Panc1 (cell line): ENCODE measurements around the gene ATP6V0E2. TPM values are rescaled to one million over a fixed set of nuclear protein-coding genes. Genes with fewer than 3 reads are reported as not detected.

ENCODE experiments used
- ATAC-seq: fragments of 200-7000 bp; cut with Tn5 transposase; 2 replicates; pipeline ENCODE4 v1.9.1; 2020; ENCODE audit warnings: mild to moderate bottlenecking, moderate library complexity
- BruUV-seq: library from RNA; stranded (reverse); fragments of 400-500 nt; replicated peaks from 2 replicates; lab custom pipeline; 2021; lab: Mats Ljungman, UMichigan
- CTCF ChIA-PET: fragments of 300-600 bp; sonication (Branson Sonifier 250); formaldehyde crosslinking; loops from one replicate; lab custom pipeline; 2022; ENCODE audit warnings: antibody characterized with exemption; lab: Charles Lee
- POLR2A ChIA-PET: fragments of 300-600 bp; sonication (Branson Sonifier 250); formaldehyde crosslinking; loops from one replicate; lab custom pipeline; 2022; ENCODE audit warnings: antibody characterized with exemption; lab: Charles Lee
- DNase-seq: peaks from one replicate; pipeline ENCODE4 v3.0.0-alpha.2; 2010; ENCODE audit warnings: low read depth, low spot score
- H3K27ac ChIP-seq: 2 replicates; pipeline ENCODE4 v1.5.1; 2011; ENCODE audit warnings: mild to moderate bottlenecking, low read length, inconsistent platforms
- H3K27me3 ChIP-seq: fragments of 200-500 bp; sonication (Bioruptor generic); 2 replicates; pipeline ENCODE4 v1.6.0; 2014; ENCODE audit warnings: low read length, inconsistent platforms; ENCODE audit not compliant: control insufficient read depth, insufficient read depth
- H3K36me3 ChIP-seq: fragments of 200-500 bp; sonication (Bioruptor generic); 2 replicates; pipeline ENCODE4 v1.5.1; 2014; ENCODE audit warnings: inconsistent platforms, mild to moderate bottlenecking, low read length, moderate library complexity; ENCODE audit not compliant: control insufficient read depth, insufficient read depth
- H3K4me1 ChIP-seq: 2 replicates; pipeline ENCODE4 v1.5.1; 2011; ENCODE audit warnings: inconsistent platforms, mild to moderate bottlenecking, low read length, moderate library complexity; ENCODE audit not compliant: control insufficient read depth, insufficient read depth
- H3K4me3 ChIP-seq, 2 experiments: 2 replicates each; pipeline ENCODE4 v1.5.1; 2011 to 2012; ENCODE audit warnings: low read depth in 2 of 2, low read length in 2 of 2, mild to moderate bottlenecking in 2 of 2, inconsistent platforms in 1 of 2, moderate library complexity in 1 of 2
- H3K9me3 ChIP-seq: fragments of 200-500 bp; sonication (Bioruptor generic); 2 replicates; pipeline ENCODE4 v1.5.1; 2014; ENCODE audit warnings: low read depth, mild to moderate bottlenecking, inconsistent platforms, low read length, moderate library complexity; ENCODE audit not compliant: control insufficient read depth, insufficient read depth
- CTCF ChIP-seq: fragments of 450-650 bp; IDR thresholded peaks from 2 replicates; pipeline ENCODE4 v1.5.1; 2017; ENCODE audit warnings: mild to moderate bottlenecking
- POLR2AphosphoS5 ChIP-seq: IDR thresholded peaks from 2 replicates; pipeline ENCODE4 v1.6.1; 2012; ENCODE audit warnings: mild to moderate bottlenecking, low read depth, low read length, moderate library complexity
- REST ChIP-seq, 2 experiments: IDR thresholded peaks; 2 replicates each; pipeline ENCODE4 v1.6.1; 2011 to 2012; ENCODE audit warnings: low read depth in 2 of 2, control low read depth in 1 of 2, low read length in 1 of 2, mild to moderate bottlenecking in 1 of 2, moderate library complexity in 1 of 2; ENCODE audit not compliant: insufficient read depth in 1 of 2
- SIN3A ChIP-seq: IDR thresholded peaks from 2 replicates; pipeline ENCODE4 v1.6.1; 2012; ENCODE audit warnings: low read depth, mild to moderate bottlenecking, low read length, moderate library complexity, borderline replicate concordance; ENCODE audit not compliant: insufficient read depth
- TCF7L2 ChIP-seq: IDR thresholded peaks from 2 replicates; pipeline ENCODE4 v1.6.1; 2011; ENCODE audit warnings: mild to moderate bottlenecking, low read depth, low read length, inconsistent platforms
- in situ Hi-C: cut with HindIII; loops from 2 replicates; pipeline ENCODE4 v1.10.0; 2016; ENCODE audit warnings: low sequenced_read_pairs, low pct_unique_long_range_greater_than_20kb
- intact Hi-C: fragments of 100-400 bp; cut with micrococcal nuclease; formaldehyde crosslinking; loops from one replicate; pipeline ENCODE4 v1.10.0; 2022; ENCODE audit not compliant: unreplicated experiment
- total RNA-seq: library from RNA; stranded (reverse); gene quantifications from one replicate; pipeline ENCODE4 v1.2.1, GENCODE V29; 2021; ENCODE audit not compliant: unreplicated experiment

Gene ATP6V0E2
- total RNA-seq, 1 experiment from 2014 or later, result 44.7 TPM

- ATAC-seq (no peak), DNase-seq (no peak)
- in situ Hi-C loops, result no loop called here
- no peak overlapping the region for H3K27ac ChIP-seq
- ChIA-PET POLR2A (interaction anchor here (0.5 kb wide), 1 partner anchor 1386 kb away, joined by 7 read pairs; no protein-coding TSS in a partner anchor), CTCF (interaction anchor here (0.9 kb wide), 1 partner anchor 26 kb away, joined by 3 read pairs; no protein-coding TSS in a partner anchor)
- no TSS peak for BruUV-seq
- no peaks in the 10 kb centered on the region for H3K9me3 ChIP-seq
- no peaks in the 10 kb centered on the region; the same call in 1 of the 2 replicates for H3K36me3 ChIP-seq
- 0 out of 2 replicates have a peak, but pooled peaks cover 4% of the 10 kb centered on the region for H3K27me3 ChIP-seq
- no peak for TF ChIP-seq SIN3A
- TF ChIP-seq POLR2AphosphoS5, result no peak
- no peak for TF ChIP-seq REST (IDR thresholded peaks at IDR 0.05; ENCODE audit: insufficient read depth in 1 of 2, low read depth in 2 of 2, low read length in 1 of 2)
- no peak overlapping the region for H3K4me3 ChIP-seq
- peaks cover 11% of the 10 kb centered on the region; the same call in 1 of the 2 replicates for H3K4me1 ChIP-seq
- intact Hi-C loops, result no loop called here
Observed at GRCh38 chr7:149834601-149835000, 39.2 kb upstream of the ATP6V0E2 start.

GRCh38 chr7:149836434-149836833, 37.3 kb upstream of the ATP6V0E2 start:
- in situ Hi-C loops (no loop called here), intact Hi-C loops (no loop called here)
- DNase-seq (no peak), ATAC-seq (no peak)
- Histone ChIP-seq H3K4me3 (no peak overlapping the region), H3K36me3 (no peaks in the 10 kb centered on the region; the same call in 1 of the 2 replicates), H3K27ac (no peak overlapping the region), H3K27me3 (0 out of 2 replicates have a peak, but pooled peaks cover 4% of the 10 kb centered on the region), H3K4me1 (peaks cover 11% of the 10 kb centered on the region; the same call in 1 of the 2 replicates), H3K9me3 (no peaks in the 10 kb centered on the region)
- POLR2A ChIA-PET, result interaction anchor here (0.6 kb wide), 1 partner anchor 29 kb away, joined by 3 read pairs; no protein-coding TSS in a partner anchor
- no TSS peak for BruUV-seq
- CTCF ChIA-PET, result no interaction called here
- TF ChIP-seq POLR2AphosphoS5, result no peak
- no peak for TF ChIP-seq TCF7L2
- TF ChIP-seq REST (IDR thresholded peaks at IDR 0.05; ENCODE audit: insufficient read depth in 1 of 2, low read depth in 2 of 2, low read length in 1 of 2), result no peak
- TF ChIP-seq CTCF, result no peak
- TF ChIP-seq SIN3A, result no peak
